Dedifferentiated amniotic fluid mesenchymal stem cell (primary cell): ENCODE results near the gene FAM131B.

ENCODE experiments used
- DNase-seq: peaks from one replicate; pipeline ENCODE4 v3.0.0-alpha.2; 2016; ENCODE audit errors: extremely low spot score

FAM131B gene

GRCh38 chr7:143322760-143323633 is 39.5 kb downstream of the FAM131B start:
- DNase-seq: no peak

- no peak for DNase-seq
These were observed 40.8 kb downstream of the FAM131B start for GRCh38 chr7:143321734-143322133.

DNA sequence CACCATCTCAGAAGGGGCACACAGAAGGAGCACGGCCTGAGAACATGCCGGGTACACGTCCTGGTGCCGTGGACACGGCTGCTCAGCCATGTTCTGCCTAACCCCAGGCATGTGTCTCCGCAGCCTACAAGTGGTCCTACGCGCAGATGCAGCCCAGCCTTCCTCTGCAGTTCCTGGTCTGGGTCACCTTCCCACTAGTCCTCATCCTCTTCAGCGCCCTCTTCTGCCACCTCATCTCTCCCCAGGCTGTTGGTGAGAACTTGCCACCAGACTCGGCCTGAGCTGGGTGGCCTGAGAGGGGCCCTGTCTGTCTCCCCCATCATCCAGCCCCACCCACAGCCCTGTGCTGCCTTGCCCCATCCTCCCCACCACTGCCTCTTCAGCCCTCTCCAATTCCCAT is 41.3 kb downstream of the FAM131B start:
- DNase-seq: no peak

DNA sequence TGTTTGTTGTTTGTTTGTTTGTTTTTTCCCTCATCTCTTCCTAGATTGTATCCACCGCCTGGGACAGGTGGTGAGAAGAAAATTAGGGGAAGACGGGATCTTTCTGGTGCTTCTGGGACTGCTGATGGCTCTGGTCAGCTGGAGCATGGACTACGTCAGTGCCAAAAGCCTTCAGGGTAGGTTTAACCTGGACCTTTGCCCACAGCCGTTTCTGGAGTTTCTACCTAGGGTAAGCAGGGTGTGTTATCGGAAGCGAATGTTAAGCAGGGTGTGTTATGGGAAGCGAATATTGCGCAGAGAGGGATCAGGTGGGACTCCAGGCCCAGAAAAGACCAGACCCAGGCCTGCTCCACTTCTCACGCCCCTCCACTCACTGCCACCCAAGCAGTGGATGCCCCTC is 41.9 kb downstream of the FAM131B start:
- no peak for DNase-seq

- peak; percentile 21 for DNase-seq
These were observed 43.9 kb downstream of the FAM131B start for GRCh38 chr7:143318661-143319060.

DNA sequence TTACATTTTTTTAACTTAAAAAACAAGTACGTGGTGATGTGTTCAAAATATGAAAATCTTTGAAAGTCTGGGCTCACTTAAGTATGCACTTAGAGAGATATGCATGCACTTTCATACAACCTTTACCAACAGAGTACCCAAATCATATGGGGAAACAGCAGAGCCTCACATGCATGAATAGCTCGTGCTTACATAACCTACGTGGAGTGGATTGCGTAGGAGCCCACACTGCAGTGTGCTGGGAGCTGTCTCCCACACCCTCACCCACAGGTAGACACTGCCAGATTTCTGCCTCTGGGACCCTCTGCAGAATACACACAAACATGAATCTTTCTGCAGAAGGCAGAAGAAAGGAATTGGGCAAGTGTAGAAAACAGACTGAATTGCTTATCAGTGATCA is 46.0 kb downstream of the FAM131B start:
- DNase-seq: no peak

- no peak for DNase-seq
These were observed 46.7 kb downstream of the FAM131B start, which contains the start of gene CLCN1 for GRCh38 chr7:143315776-143316175. TSS of gene CLCN1 (plus strand) at chr7:143316111. CDS start at chr7:143316213, 102 bp downstream.

DNA sequence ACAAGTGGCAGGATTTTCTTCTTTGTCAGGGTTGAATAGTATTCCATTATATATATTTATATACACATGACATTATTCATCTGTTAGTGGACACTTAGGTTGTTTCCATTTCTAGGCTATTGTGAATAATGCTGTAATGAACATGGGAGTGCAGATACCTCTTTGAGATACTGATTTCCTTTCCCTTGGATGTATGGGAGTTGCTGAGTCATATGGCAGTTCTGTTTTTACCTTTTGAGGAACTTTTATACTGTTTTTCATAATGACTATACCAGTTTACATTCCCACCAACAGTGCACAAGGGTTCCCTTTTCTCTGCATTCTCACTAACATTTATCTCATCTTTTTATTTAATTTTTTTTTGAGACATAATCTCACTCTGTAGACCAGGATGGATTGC is 48.4 kb downstream of the FAM131B start:
- DNase-seq: no peak

GRCh38 chr7:143308632-143309031 is 53.9 kb downstream of the FAM131B start:
- DNase-seq: no peak

- DNase-seq: no peak
These were observed 57.0 kb downstream of the FAM131B start for GRCh38 chr7:143305423-143306070.

DNA sequence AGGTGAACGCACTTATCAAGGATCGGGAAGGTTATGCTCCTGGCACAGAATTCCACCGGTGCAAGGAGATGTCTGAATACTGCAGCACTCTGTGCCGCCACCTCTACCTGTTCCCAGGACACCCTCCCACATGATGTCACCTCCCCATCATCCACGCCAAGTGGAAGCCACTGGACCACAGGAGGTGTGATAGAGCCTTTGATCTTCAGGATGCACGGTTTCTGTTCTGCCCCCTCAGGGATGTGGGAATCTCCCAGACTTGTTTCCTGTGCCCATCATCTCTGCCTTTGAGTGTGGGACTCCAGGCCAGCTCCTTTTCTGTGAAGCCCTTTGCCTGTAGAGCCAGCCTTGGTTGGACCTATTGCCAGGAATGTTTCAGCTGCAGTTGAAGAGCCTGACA is 57.6 kb downstream of the FAM131B start:
- DNase-seq: no peak

- DNase-seq: no peak
These were observed 58.8 kb downstream of the FAM131B start for GRCh38 chr7:143303733-143304132.
